ENCODE data around the gene TAB2.
A peak's percentile ranks its signal among the peaks of the same experiment; 100 is the strongest.

Gene TAB2

DNA sequence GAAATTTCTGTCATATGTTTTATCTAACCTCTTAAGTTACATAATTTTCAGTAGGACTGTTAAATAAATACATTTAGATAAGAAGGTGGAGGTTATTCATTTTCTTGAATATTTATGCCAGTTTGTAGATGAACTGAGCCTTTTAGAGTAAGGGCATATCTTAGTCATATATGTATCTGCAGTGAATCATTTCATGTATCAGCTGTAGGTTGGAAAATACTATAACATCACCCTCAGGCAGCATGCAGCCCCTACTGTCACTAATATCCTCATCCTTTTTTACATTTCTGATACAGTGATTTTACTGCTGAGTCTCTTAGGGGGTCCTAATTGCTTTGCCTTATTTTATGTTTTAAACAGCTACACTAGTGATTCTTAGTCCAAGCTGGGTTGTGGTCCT lies 63.0 kb downstream of the TAB2 start:
- no peak for DNase-seq

DNA sequence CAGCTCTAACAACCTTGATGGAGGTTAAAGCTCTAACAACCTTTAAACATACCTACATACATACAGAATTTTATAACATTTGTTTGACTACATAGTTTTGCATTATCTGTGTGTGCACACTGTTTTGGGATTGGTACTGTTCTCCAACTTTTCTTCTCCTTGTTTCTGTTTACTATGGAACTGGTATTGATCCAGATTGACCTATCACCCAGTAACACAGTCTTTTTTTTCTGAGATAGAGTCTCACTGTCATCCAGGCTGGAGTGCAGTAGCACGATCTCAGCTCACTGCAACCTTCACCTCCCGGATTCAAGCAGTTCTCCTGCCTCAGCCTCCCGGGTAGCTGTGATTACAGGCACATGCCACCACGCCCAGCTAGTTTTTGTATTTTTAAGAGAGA lies 65.9 kb downstream of the TAB2 start:
- DNase-seq, result no peak

DNA sequence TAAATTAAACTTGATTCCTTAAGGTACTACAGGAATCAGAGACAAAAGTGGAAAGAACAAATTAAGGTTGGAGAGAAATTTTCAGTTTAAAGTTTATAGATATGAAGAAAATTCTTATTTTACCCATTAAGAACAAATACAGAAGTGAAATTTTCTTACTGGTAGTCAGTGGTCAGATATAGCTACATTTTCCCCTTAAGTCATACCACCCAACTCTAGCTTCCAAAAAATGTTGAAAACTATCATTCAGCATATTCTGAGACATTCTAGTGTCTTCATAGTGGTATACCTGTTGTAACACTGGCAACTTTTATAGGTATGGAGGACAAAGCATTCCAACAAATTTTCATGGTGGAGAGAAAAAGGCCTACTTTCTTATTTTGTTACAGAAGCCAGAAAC lies 67.0 kb downstream of the TAB2 start:
- DNase-seq, result no peak

DNA sequence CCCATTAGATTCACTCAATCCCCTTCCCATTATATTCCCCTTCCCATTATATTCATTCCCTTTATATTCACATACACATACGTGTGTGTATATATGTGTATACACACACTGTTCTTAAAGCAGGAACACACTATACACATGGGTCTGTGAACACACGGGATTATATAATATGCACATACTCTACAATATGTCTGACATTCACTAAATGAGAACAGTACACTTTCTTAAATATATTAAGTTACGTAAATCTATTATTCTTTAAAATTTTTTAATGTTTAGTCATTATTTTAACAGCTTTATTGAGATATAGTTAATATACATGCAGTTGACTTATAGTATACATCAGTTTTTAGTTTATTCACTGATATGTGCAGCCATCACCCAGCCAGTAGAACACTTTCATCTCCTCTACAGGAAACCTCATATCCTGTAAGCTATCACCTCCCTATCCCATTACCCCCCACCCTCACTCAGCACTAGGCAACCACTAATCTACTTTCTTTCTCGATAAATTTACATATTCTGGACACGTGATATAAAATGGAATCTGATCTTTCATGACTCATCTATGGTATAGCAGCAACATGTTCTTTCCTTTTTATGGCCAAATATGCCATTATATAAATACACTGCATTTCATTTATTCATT lies 68.6 kb downstream of the TAB2 start:
- peak; percentile 22 for DNase-seq

DNA sequence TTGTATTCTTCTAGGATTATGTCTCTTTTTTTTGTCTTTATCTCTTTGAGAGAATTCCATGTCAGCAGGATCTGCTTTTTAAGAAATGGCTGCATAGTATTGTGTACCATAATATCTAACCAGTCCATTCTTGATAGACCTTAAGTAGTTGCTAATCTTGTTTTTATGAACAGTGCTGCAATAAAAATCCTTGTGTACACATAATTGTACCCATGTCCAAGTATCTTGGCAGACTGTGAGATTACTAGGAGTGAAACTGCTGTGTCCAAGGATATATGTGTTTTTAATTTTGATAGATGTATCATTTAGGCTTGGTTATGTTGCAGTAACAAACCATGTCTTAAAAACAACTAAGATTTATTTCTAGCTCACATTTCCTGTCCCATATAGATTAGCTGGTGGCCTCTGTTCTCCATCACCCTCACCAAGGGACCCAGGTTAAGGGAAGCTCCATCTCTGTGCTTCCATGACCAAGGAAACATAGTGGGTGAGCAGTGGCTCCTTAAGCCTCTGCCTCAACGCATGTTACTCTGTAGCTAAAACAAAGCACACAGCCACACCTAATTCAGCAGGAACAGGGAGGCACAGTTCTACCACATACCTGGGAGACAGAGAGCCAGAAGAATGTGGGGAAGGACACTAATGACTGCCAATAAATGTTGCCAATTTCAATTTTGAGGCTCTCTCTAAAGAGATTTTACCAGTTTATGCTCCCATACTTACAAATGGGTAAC lies 70.4 kb downstream of the TAB2 start:
- DNase-seq, result no peak

DNA sequence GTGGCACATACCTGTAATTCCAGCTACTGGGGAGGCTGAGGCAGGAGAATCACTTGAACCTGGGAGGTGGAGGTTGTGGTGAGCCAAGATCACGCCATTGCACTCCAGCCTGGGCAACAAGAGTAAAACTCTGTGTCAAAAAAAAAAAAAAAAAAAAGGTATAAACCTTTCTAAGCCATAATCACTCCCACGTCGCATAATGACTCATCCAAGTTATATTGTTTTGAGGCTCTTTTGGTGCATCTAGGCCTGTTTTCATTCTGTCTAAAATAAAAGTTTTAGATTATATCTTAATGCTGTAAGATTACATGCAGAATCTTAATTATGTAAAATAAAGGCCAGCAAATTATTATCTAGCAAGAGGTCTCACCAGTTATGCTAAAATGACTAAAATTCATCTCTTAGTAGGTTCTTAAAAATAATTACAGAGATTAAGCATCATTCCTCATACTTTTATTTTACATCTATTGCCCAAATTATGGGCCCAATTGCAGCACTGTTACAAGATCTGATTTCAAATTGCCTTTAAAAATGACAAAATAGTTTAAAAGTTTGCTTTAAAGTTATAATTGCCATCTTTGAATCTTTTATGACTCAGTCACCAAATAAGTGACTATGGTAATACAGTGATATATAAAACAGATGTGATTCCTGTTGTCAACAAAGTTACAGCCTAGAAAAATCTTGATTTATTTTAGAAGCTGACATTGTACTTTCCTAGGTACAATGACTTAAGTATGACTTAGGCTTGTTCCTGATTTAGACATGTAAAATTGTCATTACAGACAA lies 72.2 kb downstream of the TAB2 start:
- DNase-seq, result no peak

DNA sequence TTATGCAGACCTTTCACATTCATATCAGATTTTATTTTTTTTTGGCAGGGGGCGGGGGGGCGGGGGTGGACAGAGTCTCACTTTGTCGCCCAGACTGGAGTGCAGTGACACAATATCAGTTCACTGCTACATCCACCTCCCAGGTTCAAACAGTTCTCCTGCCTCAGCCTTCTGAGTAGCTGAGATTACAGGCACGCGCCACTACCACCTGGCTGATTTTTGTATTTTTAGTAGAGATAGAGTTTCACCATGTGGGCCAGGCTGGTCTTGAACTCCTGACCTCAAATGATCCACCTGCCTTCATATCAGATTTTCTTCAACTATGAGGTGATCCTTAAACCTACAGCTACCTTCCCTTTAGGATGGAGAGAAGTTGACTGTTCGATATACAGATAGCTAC lies 74.6 kb downstream of the TAB2 start:
- no peak for DNase-seq

DNA sequence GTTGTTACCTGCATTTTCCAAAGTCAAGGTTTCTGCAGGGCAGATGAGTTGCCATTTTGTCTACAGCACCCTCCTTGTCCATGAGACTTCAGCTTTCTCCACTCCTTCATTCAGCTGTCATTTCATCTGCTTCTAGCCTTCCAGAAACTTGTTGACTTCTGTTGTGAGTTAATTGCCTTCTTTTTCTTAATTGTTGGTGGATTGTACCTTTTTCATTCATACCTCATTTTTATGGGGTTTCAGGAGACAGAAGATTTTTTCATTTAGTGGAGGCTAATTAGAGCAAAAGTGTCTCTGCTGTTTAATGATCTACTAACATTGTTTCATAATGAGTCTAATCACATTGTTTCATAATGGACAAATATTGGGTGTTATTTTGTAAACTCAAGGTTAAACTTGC lies 75.0 kb downstream of the TAB2 start:
- no peak for DNase-seq

DNA sequence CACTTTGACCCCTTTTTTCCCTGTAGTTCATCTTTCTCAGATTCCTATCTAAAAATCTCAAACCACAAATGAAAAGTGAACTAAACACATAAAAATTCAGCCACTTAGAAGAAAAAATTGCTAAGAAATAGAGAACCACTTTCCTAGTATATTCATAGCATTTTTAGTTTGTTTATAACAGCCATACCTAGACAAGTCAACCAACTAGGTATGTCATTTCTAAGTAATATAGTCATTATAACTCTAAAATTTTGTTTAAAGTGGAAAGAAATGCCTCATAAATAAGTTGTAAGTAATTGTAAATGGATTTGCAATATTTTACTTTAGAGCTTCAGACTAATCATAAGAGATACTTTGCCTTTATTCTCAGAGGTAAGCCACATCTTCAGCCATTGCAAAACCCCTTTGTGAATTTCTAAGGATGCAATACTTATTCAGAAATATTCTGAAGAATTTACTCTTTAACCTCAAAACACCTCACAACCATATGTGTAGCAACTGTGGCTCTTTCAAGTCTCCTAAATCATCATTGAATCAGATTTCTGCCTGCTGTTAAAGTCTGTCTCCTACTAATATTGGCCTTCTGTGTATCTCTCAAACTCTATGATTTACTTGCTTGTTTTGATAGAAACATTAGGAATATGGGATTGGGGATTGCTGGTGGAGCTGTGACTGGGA lies 75.6 kb downstream of the TAB2 start:
- no peak for DNase-seq

DNA sequence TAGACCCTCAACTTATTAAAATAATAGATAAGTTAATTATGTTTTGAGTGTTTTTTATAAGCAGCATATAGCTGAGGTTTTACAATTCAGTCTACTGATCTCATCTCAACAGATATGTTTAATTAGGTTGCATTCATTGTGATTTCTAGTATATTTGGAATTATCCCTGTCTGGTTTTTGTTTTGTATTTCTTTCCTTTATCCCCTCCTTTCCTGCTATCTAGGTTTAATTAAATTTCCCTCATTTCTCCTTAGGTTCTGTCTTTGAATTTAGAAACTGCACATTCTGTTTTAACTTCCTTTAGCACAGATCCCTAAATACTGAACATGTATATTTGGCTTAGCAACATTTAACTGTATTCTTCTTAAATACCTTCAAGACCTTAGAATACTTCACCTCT lies 77.7 kb downstream of the TAB2 start:
- DNase-seq, result no peak

DNA sequence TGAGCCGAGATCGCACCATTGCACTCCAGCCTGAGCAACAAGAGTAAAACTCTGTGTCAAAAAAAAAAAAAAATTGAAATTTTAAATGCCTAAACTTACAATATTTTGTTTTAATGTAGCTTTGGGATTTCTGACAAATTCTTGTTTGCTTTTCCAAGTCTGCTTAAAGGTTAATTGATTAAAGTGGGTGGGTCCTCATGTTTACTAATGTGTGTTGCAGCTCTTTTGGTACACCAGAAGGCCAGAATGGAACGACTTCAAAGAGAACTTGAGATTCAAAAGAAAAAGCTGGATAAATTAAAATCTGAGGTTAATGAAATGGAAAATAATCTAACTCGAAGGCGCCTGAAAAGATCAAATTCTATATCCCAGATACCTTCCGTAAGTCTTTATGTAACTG lies 79.9 kb downstream of the TAB2 start:
- no peak for DNase-seq

DNA sequence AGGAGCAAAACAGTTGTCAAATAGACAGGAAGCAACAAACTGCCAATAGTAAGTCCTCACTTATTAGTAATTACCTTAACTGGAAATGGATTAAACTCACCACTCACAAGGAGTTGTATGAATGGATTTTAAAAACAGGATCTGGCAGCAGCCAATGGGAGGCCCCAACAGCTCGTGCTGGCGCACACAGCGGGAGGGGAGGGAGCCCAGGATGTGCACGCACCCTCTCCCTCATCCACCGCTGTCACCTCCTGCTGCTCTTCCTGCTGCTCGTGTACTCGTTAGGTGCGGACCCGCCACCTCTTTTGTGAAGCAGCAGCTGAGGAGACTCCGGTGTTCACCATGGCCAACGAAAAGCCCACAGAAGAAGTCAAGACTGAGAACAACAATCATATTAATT lies 82.5 kb downstream of the TAB2 start, which contains the start of gene SUMO4:
TSS of gene SUMO4 (plus strand) at position 213 of the 400 bp plus-strand sequence. CDS start at position 343, 130 bp downstream.
- no peak for DNase-seq

DNA sequence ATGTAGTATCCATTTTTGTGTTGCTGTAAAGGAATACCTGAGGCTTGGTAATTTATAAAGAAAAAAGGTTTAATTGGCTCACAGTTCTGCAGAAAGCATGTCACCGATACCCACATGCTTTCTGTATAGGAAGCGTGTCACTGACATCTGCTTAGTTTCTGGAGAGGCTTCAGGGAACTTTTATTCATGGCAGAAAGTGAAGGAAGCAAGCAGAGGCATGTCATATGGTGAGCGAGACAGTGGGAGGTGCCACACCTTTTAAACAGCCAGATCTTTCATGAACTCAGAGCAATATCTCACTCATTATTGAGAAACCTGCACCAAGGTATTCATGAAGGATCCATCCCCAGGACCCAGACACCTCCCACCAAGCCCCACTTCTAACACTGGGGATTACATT lies 86.0 kb downstream of the TAB2 start:
- DNase-seq, result no peak

DNA sequence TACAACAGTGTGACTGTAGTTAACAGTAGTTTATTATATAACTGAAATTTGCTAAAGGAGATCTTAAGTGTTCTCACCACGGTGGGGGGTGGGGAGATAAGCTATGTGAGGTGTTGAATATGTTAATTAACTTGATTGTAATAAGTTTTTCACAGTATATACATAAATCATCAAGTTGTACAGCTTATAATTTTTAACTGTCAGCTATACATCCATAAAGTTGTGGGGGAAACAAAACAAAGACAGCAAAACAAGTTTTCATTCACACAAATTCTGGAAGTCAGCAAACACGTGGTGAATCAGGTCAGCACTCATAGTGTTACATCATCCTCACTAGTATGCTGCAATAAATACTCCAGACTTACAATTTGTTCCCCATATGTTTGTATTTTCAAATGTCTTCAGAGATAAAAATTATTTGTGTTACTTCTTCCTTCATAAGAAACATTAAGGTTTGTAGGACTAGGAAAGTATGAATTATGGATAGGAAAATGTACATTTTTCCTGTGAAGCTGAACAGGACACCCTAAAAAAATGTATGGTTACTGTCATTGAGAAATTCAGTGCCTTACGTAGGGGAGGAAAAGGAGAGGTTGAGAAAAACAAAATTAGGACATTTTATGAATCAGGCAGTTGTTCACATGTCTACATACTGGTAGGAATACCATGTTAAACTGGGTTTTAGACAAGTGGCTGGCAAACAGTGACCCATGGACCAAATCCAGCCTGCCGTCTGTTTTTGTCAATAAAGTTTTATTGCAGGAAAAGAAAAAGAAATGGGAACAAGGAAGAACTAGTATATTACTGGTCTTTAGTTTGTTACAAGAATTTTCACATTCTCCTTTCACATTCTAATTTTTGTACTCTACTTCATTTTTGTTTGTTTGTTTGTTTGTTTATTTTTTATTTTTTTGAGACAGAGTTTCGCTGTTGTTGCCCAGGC lies 88.6 kb downstream of the TAB2 start:
- no peak for DNase-seq

DNA sequence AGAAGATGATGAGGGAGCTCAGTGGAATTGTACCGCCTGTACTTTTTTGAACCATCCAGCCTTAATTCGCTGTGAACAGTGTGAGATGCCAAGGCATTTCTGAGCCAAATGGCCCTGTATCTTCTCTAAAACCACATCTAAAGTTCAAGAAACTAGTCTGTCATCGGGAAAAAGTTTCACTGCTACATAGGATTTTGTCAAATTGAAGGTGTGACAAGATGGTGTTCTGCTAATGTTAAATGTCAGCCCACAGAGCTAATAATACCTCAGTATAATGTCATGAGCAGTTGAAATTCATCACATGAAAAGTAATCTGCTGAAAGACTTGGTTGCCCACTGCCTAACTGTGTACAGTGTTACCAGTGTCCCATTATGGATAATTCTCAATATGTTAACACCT lies 92.1 kb downstream of the TAB2 start:
- no peak for DNase-seq

DNA sequence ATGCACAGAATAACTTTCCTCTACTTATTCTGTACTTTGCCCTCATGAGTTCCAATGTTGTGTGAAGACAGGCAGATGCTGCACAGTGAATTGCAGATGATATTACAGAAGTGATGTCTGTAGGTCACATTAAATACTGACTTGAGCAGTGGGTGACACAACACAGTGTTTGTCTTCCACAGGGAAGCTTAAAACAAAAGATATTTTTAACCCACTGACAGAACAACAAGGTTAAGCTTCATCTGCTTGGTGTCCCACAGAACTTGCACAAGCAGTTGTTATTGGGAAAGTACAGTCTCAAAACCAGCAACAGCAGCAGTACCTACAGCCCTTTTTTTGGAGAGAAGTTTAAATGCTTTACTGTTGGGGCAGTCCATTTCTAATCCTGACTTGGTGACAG lies 93.0 kb downstream of the TAB2 start:
- DNase-seq, result no peak

DNA sequence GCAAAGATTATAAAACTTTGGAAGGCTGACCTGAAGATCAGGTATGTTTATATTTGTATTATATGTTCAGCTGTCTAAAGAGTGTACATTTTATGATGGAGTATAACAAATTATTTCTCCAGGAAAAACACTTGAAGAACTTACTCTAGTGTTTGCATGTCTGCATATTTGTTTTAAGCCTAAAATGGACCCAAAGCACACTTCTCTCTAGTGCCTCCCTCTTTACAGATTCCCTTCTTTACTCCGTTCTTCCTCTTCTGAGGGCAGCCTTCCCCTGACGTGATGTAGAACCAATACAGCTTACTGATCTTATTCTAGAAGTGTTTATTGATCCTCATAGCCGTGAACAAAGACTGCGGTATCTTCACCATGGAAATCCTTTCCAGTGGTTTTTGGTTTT lies 96.5 kb downstream of the TAB2 start:
- DNase-seq, result no peak

DNA sequence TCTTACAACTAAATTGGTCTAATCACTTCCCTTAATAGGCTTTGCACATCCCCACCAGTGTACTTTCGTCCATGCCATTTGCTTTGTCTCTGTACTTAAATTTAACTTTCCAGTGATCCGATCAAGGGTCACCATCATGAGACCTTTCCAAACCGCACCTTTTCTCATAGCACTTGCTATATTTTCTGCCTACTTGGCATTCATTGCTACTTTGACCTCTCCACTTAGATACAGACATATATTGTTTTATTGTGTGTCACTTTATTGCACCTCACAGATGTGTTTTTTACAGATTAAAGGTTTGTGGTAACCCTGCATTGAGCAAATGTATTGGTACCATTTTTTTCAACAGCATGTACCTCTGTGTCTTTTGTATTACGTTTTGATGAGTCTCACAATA lies 97.3 kb downstream of the TAB2 start:
- no peak for DNase-seq

DNA sequence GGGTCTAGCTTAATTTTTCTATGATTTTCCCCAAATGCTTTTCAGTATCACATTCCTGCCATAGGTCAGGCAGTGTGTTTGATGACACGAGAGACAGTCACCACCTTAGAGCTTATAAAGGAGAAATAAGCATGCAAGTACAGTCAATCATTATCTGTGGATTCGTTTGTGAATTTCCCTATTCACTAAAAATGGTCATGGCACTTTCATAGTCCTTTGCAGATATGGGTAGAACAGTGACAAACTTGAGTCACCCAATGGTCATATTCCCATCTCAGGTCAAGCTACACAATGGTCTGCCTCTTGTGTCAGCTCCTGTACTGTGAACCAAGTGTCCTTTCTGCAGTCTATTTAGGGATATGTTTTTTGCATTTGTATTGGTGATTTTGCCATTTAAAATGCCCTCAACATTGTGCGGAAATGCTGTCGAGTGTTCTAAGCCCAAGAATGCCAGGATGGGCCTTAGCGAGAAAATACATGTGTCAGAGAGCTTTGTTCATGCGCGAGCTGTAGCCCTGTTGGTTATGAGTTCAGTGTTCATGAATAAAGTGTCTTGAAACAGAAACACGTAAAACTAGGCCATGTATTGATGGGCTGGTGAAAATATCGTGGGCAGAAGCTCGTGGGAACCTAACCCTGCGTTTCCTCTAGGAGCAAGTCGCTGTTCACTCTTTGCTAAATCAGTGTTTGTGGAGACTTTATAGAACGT lies 102.3 kb downstream of the TAB2 start:
- no peak for DNase-seq

DNA sequence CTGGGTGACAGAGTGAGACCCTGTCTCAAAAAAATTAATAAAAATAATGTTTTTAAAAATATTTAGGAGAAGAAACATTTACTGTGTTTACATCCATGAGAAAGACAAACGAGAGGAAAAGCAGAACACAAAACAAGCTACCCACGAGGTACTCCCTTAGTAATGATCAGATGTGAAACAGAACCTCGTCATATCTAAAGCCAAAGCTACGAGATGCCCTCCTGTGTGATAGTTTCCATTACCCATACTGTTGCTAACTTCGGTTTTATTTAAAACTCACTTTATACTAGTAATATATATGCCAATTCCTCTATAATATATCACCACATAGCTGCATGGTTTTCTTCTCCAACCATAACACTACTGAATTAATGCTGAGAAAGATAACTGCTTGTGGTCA lies 103.6 kb downstream of the TAB2 start:
- no peak for DNase-seq

DNA sequence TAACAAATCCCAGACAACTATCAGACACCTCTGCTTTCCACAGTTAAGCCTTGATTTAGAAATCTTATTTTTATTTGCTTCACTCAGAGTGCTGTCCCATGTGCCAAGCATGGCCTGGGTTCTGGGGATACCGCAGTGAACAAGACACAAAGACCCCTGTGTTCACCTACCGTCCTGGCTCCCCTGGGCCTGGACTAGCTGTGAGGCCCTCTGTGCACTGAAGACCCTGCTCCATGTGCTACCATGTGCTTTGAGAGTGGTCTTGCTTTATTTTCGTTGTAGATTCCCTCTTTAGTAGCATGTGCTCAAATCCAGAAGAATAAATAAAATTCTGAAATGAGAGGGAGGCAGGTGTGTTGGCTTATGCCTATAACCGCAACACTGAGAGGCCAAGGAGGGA lies 105.1 kb downstream of the TAB2 start:
- no peak for DNase-seq

Data from CD4-positive, alpha-beta T cell treated with Interleukin-21 for 1 hour (primary cell).